Measurements from ENCODE around the gene HNRNPUL1.

Gene HNRNPUL1

DNA sequence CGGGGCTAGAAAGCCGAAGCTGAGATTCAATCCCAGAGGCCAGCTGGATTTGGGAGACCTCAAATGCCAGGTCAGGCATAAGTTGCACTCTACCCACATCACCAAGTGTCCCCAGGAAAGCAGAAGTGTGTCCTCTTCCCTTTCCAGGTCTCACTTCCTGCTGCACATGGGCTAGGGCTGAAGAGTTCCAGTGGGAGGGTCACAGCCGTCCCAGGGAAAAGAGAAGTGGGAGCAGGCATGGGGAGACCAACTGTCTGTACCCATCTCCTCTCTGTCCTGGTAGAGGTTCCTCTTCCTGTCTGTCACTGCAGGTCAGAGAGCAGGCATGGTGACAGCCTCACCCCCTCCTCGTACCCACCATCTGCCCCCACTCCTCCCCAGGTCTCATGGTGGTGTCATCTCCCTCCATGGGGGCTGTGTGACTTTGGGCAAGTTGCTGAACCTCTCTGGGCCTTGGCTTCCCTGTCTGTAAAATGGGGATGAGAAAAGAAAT, 30.4 kb upstream of the HNRNPUL1 start:
- H3K4me1 ChIP-seq (ENCODE audit: insufficient read depth, poor library complexity, severe bottlenecking): no peaks in the 10 kb centered on the region
- H3K4me3 ChIP-seq (ENCODE audit: severe bottlenecking): no peak overlapping the region
- H3K27me3 ChIP-seq (ENCODE audit: insufficient read depth, poor library complexity, severe bottlenecking): no peaks in the 10 kb centered on the region
- ATAC-seq (ENCODE audit: low read depth) (no peak), DNase-seq (ENCODE audit: low spot score) (no peak)
- H3K9me3 ChIP-seq (ENCODE audit: severe bottlenecking): no peaks in the 10 kb centered on the region
- TF ChIP-seq, protein P1, sequence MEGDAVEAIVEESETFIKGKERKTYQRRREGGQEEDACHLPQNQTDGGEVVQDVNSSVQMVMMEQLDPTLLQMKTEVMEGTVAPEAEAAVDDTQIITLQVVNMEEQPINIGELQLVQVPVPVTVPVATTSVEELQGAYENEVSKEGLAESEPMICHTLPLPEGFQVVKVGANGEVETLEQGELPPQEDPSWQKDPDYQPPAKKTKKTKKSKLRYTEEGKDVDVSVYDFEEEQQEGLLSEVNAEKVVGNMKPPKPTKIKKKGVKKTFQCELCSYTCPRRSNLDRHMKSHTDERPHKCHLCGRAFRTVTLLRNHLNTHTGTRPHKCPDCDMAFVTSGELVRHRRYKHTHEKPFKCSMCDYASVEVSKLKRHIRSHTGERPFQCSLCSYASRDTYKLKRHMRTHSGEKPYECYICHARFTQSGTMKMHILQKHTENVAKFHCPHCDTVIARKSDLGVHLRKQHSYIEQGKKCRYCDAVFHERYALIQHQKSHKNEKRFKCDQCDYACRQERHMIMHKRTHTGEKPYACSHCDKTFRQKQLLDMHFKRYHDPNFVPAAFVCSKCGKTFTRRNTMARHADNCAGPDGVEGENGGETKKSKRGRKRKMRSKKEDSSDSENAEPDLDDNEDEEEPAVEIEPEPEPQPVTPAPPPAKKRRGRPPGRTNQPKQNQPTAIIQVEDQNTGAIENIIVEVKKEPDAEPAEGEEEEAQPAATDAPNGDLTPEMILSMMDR (IDR thresholded peaks at IDR 0.05; ENCODE audit: poor library complexity, severe bottlenecking): no peak
- no peak overlapping the region for H3K27ac ChIP-seq (ENCODE audit: poor library complexity, severe bottlenecking)
- peaks cover 87% of the 10 kb centered on the region for H3K36me3 ChIP-seq (ENCODE audit: low read depth)

DNA sequence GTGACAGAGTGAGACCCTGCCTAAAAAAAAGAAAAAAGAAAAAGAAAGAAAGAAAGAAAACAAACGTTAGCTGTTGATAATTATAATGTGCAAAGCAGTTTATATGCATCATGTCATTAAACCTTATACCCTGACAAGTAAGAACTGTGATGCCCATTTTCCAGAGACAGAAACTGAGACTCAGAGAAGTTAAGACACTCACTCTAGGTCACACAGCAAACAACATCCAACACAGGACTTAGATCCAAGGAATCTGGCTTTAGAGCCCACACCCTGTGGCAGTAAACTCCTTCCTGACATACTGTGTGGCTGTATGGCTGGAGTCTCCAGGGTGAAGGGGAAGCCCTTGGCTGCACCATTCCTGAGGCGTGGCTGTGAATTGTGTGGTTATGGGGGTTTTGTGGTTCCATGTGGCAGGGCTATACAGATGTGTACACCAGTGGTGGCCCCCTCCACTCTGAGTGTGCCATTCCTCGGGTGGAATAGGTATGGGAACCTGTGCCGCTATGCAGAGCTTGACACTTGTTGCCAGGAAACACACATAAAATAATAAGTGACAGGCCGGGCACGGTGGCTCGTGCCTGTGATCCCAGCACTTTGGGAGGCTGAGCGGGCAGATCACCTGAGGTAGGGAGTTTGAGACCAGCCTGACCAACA, 29.5 kb upstream of the HNRNPUL1 start:
- no peak overlapping the region for H3K27ac ChIP-seq (ENCODE audit: poor library complexity, severe bottlenecking)
- H3K9me3 ChIP-seq (ENCODE audit: severe bottlenecking): no peaks in the 10 kb centered on the region
- H3K36me3 ChIP-seq (ENCODE audit: low read depth): peaks cover 91% of the 10 kb centered on the region
- DNase-seq (ENCODE audit: low spot score) (no peak), ATAC-seq (ENCODE audit: low read depth) (no peak)
- H3K27me3 ChIP-seq (ENCODE audit: insufficient read depth, poor library complexity, severe bottlenecking): no peaks in the 10 kb centered on the region
- H3K4me3 ChIP-seq (ENCODE audit: severe bottlenecking): no peak overlapping the region
- H3K4me1 ChIP-seq (ENCODE audit: insufficient read depth, poor library complexity, severe bottlenecking): no peaks in the 10 kb centered on the region
- TF ChIP-seq, protein P1 (IDR thresholded peaks at IDR 0.05; ENCODE audit: poor library complexity, severe bottlenecking): no peak

DNA sequence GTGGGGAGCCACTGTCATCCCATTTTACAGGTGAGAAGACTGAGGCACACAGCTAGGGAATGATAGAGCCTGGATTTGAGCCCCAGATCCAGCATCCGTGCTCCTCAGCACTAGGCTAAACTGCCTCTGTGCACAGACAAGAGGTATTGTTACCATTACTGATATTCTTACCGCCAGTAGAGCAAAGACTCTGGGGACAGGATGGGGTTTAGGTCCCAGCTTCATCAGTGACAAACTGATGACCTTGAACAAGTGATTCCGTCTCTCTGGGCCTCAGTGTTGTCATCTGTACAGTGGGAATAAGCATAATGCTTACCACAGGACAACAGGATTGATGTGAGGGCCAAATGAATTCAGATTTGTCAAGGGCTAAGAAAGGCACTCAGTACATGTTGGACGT, 28.7 kb upstream of the HNRNPUL1 start:
- ATAC-seq (ENCODE audit: low read depth) (no peak), DNase-seq (ENCODE audit: low spot score) (no peak)
- TF ChIP-seq, protein P1 (IDR thresholded peaks at IDR 0.05; ENCODE audit: poor library complexity, severe bottlenecking): no peak
- Histone ChIP-seq H3K9me3 (ENCODE audit: severe bottlenecking) (no peaks in the 10 kb centered on the region), H3K4me3 (ENCODE audit: severe bottlenecking) (no peak overlapping the region), H3K27me3 (ENCODE audit: insufficient read depth, poor library complexity, severe bottlenecking) (no peaks in the 10 kb centered on the region), H3K4me1 (ENCODE audit: insufficient read depth, poor library complexity, severe bottlenecking) (no peaks in the 10 kb centered on the region), H3K27ac (ENCODE audit: poor library complexity, severe bottlenecking) (no peak overlapping the region), H3K36me3 (ENCODE audit: low read depth) (peaks cover 91% of the 10 kb centered on the region)

DNA sequence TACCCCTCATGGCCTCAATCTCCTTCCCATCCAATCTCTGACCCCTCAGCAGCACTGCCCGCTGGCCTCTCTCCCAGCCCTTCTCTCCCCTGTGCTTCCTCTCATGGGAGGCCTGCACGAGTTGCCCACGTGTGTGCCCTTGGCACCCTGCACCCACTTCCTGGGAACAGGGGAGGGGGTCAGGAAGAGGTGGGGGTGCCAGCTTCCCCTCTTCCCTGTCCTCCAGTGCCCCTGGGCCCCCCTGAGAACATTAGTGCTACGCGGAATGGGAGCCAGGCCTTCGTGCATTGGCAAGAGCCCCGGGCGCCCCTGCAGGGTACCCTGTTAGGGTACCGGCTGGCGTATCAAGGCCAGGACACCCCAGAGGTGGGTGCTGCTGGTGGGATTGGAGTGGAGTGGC, 25.9 kb upstream of the HNRNPUL1 start:
- Histone ChIP-seq H3K27me3 (ENCODE audit: insufficient read depth, poor library complexity, severe bottlenecking) (no peaks in the 10 kb centered on the region), H3K27ac (ENCODE audit: poor library complexity, severe bottlenecking) (no peak overlapping the region), H3K4me3 (ENCODE audit: severe bottlenecking) (no peak overlapping the region), H3K4me1 (ENCODE audit: insufficient read depth, poor library complexity, severe bottlenecking) (no peaks in the 10 kb centered on the region), H3K9me3 (ENCODE audit: severe bottlenecking) (no peaks in the 10 kb centered on the region), H3K36me3 (ENCODE audit: low read depth) (peaks cover 92% of the 10 kb centered on the region)
- TF ChIP-seq, protein P1 (IDR thresholded peaks at IDR 0.05; ENCODE audit: poor library complexity, severe bottlenecking): no peak
- ATAC-seq (ENCODE audit: low read depth) (no peak), DNase-seq (ENCODE audit: low spot score) (no peak)

DNA sequence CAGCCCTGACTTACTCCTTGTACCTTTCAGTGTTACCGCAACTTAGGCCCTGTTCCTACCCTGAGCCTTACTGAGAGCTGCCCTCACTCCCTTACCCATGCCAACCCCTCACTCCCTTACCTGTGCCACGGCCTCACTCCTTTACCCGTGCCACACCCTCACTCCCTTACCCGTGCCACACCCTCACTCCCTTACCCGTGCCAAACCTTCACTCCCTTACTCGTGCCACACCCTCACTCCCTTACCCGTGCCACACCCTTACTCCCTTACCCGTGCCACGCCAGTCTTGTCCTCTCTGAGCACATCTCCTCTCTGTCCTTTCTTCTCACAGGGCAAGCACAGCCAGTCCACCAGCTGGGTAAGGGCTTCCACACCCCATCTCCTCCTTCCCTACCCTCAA, 24.8 kb upstream of the HNRNPUL1 start:
- Histone ChIP-seq H3K27me3 (ENCODE audit: insufficient read depth, poor library complexity, severe bottlenecking) (no peaks in the 10 kb centered on the region), H3K36me3 (ENCODE audit: low read depth) (peaks cover 94% of the 10 kb centered on the region), H3K27ac (ENCODE audit: poor library complexity, severe bottlenecking) (no peak overlapping the region), H3K4me3 (ENCODE audit: severe bottlenecking) (no peak overlapping the region), H3K4me1 (ENCODE audit: insufficient read depth, poor library complexity, severe bottlenecking) (no peaks in the 10 kb centered on the region), H3K9me3 (ENCODE audit: severe bottlenecking) (no peaks in the 10 kb centered on the region)
- no peak for DNase-seq (ENCODE audit: low spot score)
- TF ChIP-seq, protein P1 (IDR thresholded peaks at IDR 0.05; ENCODE audit: poor library complexity, severe bottlenecking): no peak
- no peak for ATAC-seq (ENCODE audit: low read depth)

All from RWPE2 (cell line).